GM18517 (cell line): ENCODE measurements around the gene PADI4.

ENCODE experiments used
- ATAC-seq: cut with Tn5 transposase; IDR thresholded peaks from one replicate; pipeline ENCODE4 v1.9.1; 2021; ENCODE audit warnings: mild to moderate bottlenecking, moderate library complexity; ENCODE audit not compliant: unreplicated experiment

PADI4 gene

DNA sequence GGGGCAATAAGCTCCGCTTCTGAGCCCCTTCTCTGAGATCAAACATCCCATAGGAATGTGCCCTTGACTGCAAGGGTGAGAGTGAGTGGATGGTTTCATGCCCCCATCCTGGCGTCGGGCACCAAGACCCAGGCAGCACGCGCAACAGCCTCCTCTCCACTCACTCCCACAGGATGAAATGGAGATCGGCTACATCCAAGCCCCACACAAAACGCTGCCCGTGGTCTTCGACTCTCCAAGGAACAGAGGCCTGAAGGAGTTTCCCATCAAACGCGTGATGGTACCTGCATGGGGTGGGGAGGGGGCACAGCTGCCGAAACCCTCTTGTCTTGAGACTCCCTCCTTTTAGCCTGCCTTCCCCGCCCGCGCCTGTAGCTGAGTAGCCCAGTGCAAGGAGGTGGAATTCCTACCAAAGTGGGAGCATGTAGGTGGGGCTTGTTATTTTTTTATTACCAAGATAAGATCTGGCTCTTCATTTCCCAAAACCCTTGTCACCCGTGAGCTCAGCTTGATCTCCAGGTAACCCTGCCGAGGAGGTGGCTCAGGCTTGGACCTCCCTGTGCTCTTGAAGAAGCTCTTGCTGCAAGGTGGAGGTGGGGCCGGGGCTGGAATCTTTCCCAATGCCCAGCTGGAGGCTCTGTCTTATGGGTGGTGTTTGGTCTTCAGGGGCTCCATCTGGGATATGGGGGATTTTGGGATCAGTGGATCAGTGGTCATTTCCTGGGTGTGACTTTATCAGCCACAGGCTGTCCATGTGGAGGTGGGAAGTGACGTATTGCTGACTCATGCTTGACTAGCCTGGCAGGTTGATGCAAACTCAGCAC lies 40.0 kb downstream of the PADI4 start:
- no peak for ATAC-seq

- no peak for ATAC-seq
Observed at GRCh38 chr1:17348593-17349234, 40.7 kb downstream of the PADI4 start.

- ATAC-seq: no peak
Observed at GRCh38 chr1:17350083-17350482, 42.1 kb downstream of the PADI4 start.

DNA sequence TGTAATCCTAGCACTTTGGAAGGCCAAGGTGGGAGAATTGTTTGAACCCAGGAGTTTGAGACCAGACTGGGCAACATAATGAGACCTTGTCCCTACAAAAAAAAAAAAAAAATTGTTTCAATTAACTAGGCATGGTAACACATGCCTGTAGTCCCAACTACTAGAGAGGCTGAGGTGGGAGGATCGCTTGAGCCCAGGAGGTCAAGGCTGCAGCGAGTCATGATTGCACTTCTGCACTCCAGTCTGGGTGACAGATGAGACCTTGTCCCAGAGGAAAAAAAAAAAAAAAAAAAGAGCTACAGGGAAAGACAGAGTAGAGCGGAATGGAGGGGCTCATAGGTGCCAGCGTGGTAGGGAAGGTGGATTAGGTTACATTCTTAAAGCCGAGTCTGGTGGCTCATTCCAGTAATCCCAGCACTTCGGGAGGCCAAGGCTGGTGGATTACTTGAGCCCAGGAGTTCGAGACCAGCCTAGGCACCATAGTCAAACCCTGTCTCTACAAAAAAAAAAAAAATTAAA lies 43.0 kb downstream of the PADI4 start:
- ATAC-seq: no peak

DNA sequence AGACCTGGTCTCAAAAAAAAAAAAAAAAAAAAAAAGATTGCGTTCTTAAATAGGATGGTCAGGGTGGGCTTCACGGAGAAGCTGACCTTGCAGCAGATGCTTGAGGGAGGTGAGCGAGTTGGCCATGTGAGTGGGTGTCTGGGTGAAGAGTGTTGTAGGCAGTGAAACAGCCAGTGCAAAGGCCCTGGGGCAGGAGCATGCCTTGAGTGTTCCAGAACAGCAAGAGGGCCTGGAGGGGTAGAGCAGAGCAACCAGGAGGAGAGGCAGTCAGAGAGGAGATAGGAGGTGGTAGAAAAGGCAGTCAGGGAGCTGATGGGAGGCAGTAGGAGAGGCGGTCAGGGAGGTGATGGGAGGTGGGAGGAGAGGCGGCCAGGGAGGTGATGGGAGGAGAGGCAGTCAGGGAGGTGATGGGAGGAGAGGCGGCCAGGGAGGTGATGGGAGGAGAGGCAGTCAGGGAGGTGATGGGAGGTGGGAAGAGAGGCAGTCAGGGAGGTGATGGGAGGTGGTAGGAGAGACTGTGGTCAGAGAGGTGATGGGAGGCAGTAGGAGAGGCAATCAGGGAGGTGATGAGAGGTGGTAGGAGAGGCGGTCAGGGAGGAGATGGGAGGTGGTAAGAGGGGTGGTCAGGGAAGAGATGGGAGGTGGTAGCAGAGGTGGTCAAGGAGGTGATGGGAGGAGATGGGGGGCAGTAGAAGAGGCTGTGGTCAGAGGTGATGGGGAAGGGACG lies 43.8 kb downstream of the PADI4 start:
- ATAC-seq: no peak

- no peak for ATAC-seq
Observed at GRCh38 chr1:17352419-17352909, 44.5 kb downstream of the PADI4 start.

- no peak for ATAC-seq
Observed at GRCh38 chr1:17355898-17356297, 47.9 kb downstream of the PADI4 start.

DNA sequence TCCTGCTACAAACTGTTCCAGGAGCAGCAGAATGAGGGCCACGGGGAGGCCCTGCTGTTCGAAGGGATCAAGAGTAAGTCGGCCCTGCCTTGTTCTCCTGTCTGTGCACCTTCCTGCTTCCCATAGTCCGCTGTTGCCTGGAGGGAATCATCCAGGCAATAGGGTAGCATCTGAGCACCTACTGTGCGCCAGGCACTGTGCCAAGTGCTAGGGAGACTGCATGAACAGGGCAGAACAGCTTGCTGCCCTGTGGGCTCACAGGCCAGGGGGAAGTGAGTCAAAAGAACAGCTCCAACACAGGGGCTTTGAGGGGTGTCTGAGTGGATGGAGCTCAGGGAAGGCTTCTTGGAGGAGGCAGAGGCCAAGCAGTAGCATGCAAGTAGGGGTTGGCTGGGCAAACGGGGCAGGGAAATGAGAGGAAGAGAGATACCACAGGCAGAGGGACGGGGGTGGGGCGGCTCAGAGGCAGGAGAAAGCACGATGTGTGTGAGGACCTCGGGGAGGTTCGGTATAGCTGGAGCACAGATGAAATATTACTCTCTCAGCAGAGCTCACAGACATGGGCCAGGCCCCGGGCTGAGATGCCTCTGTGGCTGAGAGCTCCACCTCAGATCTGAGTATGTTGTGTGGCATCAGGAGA lies 48.5 kb downstream of the PADI4 start:
- no peak for ATAC-seq

GRCh38 chr1:17358557-17358956 lies 50.6 kb downstream of the PADI4 start:
- ATAC-seq: no peak

GRCh38 chr1:17359031-17359430 lies 51.0 kb downstream of the PADI4 start:
- ATAC-seq: no peak

DNA sequence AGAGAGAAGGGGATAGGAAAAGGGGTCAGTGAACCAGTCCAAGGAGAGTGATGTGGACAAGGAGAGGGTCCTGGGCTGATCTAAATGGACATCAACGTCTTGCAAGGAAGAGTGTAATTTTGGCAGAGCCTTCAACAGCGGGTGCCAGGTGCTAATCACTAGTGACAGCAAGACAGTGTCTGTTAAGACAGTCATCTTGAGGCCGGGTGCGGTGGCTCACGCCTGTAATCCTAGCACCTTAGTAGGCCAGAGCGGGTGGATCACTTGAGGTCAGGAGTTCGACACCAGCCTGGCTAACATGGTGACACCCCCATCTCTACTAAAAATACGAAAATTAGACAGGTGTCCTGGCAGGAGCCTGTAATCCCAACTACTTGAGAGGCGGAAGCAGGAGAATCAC lies 51.8 kb downstream of the PADI4 start:
- ATAC-seq: no peak

GRCh38 chr1:17360272-17360956 lies 52.4 kb downstream of the PADI4 start:
- ATAC-seq: no peak

- no peak for ATAC-seq
Observed at GRCh38 chr1:17361687-17362086, 53.7 kb downstream of the PADI4 start.

DNA sequence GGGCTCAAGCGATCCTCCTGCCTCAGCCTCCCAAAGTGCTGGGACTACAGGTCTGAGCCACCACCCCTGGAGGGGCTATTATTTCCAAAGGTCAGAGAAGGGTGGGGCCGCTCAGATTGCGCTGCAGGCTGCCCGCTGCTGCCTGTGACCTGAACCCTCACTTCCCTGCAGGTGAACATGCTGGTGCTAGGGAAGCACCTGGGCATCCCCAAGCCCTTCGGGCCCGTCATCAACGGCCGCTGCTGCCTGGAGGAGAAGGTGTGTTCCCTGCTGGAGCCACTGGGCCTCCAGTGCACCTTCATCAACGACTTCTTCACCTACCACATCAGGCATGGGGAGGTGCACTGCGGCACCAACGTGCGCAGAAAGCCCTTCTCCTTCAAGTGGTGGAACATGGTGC lies 55.4 kb downstream of the PADI4 start:
- no peak for ATAC-seq

DNA sequence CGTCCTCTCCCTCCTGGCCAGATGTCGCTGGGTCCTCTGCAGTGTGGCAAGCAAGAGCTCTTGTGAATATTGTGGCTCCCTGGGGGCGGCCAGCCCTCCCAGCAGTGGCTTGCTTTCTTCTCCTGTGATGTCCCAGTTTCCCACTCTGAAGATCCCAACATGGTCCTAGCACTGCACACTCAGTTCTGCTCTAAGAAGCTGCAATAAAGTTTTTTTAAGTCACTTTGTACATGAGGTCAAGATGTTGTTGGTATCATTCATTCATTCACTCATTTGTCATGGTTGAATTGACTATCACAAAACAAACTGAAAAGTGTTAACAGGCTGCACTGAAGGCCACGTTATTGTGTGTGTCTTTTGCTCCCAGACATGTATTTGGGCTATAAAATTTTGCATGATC lies 55.8 kb downstream of the PADI4 start:
- no peak for ATAC-seq

- ATAC-seq: no peak
Observed at GRCh38 chr1:17365293-17365692, 57.3 kb downstream of the PADI4 start.

GRCh38 chr1:17369466-17369865 lies 61.5 kb downstream of the PADI4 start:
- no peak for ATAC-seq

GRCh38 chr1:17370618-17371017 lies 62.6 kb downstream of the PADI4 start:
- no peak for ATAC-seq

DNA sequence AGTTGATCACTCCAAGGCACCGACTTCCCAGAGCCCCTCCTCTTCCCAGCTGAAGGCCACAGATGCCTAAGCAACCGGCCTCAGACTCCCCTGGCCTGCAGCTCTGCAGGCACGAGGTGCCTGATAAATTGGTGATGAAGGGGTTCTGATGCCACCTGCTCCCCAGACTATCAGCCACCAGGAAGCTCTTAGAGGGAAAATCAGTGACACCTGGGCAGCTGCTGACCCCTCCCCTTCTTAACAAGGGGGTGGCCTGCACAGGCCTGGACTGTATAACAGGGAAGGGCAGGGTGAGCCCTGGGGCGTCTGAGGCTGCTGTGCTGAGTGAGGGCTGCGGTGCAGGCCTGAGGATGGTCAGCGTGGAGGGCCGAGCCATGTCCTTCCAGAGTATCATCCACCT lies 63.9 kb downstream of the PADI4 start, which contains the start of gene PADI6:
Gene PADI6 (plus strand): TSS at position 301 of the 400 bp plus-strand sequence. CDS start 50 bp downstream, at position 351.
- ATAC-seq: no peak

GRCh38 chr1:17372955-17373354 lies 65.0 kb downstream of the PADI4 start:
- ATAC-seq: no peak
